Stimulated activated CD4-positive, alpha-beta T cell treated with anti-CD3 and anti-CD28 coated beads, Interleukin-1b, Interleukin-23, amount 100 ng/mL, for 4 hours (primary cell): Measurements from ENCODE around the gene ETAA1.

Experiments used
- DNase-seq, 2 donors: peaks; one replicate each; pipeline ENCODE4 v3.0.0-alpha.2; 2020; ENCODE audit warnings: low read depth in 2 of 2

Gene ETAA1

GRCh38 chr2:67437114-67437513 is 40.0 kb downstream of the ETAA1 start:
- DNase-seq, result no peak

- no peak for DNase-seq
Measured at GRCh38 chr2:67438337-67438736, 41.2 kb downstream of the ETAA1 start.

GRCh38 chr2:67445652-67446268 is 48.6 kb downstream of the ETAA1 start:
- no peak for DNase-seq

DNA sequence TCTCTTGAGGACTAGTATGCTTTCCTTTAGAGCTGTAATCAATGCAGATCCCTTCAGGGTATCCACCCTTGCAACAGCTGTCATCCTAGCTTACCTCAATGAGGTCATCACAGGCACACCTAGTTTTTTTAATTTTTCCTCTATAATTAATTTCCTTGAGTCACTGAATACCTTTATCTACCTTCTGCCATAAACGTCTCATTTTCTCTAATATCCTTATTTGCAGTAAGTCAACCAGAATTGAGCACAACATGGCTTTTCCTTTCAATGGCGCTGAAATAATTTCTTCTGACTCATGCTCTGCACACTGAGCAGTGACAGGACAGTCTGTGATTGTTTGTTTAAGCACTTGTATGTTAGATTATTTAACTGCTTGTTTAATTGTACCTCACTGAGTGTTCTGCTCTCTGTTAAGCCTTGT is 49.4 kb downstream of the ETAA1 start:
- DNase-seq, result no peak

GRCh38 chr2:67448648-67449047 is 51.5 kb downstream of the ETAA1 start:
- DNase-seq, result no peak

DNA sequence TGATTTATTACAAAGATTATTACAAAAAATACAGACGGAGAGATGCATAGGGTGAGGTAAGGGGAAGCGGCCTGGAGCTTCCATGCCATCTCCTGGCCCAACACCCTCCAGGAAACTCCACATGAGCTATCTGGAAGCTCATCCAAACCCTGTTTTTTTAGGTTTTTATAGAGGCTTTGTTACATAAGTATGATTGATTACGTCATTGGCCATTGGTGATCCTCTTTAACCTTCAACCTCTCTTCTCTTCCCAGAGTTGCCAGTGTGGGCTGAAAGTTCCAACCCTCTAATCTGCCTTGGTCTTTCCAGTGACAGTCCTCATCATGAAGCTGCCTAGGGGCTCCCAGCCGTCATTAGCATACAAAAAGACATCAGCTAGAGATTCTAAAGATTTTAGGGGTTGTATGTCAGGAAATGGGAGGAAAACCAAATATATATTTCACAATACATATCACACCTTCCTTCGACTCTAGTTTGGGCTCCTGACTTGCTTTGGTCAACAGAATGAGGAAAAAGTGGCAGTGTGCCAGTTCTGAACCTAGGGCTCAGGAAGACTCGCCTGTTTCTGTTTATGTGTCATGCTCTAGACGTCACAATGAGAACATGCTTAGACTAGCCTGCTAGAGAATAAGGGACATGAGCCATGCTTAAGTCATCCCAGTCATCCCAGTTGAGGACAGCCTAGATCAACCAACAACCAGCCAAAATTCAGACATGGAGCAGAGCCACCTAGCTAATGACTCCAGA is 54.1 kb downstream of the ETAA1 start:
- no peak for DNase-seq

GRCh38 chr2:67453310-67453709 is 56.2 kb downstream of the ETAA1 start:
- no peak for DNase-seq

DNA sequence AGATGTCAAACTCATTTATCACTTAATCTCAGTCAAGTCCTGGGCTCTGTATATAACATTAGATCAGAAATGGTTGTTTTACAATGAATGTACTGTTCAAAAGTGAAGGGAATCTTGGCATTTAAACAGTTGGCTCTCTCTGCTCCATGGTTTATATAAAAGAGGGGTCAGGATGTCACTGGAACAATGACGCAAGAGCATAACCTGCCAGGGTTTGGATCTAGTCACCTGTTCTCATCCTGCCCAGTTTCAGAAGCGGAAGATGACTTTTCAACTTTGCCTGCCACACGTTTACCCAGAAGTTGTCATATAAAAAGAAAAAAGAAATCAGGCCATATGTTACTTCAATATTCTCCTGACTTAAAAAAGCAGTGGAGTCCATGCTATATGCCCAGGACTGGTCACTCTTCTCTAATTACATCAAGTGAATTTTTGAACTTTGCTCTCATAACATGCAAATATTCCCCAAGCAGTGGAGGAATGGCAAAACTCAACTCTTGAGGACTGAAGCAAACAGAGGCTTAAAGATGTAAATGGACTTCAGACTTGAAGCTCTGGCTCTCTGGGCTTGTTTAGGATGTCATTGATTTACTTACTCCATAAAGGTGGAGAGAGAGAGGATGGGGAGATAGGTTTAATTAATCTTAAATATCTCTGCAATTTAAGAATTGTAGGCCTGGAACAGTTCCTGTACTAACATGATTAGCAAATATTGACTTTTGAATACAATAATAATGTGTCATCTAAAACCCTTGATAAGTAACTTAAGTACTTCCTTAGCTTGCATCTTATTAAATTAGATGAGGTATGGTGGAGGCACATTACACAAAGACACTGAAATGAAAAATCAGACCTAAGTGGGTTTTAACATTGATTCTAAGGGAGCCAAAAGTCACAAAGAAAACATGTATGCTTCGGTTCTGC is 58.3 kb downstream of the ETAA1 start:
- DNase-seq, result no peak

GRCh38 chr2:67456428-67456827 is 59.3 kb downstream of the ETAA1 start:
- DNase-seq, result no peak

DNA sequence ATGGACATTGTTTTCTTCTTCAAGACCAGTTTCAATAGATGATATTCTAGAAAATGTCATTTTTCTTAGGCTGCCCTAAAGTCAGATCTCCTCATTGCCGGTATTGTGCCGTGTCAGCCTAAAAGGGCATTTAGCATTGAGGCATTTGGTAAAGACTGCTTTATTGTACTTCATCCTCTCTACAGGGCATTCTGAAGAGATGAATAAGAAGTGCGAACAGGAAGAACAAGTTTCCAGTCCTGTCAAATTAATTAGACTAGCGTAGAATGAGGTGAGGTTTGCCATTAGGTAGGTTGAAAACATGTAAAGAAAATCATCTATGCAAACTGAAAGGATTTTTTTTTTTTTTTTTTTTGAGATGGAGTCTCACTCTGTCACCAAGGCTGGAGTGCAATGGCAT is 60.6 kb downstream of the ETAA1 start:
- no peak for DNase-seq

DNA sequence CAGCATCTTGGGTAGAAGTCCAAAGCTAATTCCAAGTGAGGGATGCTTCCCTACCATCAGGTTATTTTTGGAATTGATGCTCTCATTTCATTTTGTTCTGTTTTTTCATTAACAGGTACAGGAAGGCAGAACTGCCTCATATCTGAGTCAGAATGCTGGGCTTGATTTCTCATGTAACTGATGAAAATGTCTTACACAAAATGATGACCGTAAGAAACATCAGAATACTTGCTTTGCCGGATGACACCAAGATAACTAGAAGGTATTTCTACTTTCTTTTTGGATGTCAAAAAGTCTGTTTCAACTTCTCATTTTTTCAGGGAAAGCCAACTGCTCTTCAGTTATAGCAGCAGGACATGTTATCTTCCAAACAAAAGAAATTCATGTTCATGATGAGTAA is 62.6 kb downstream of the ETAA1 start:
- no peak for DNase-seq
